Smooth muscle cell (in vitro differentiated cells): ENCODE results near the gene ULK1. TPM values are rescaled to one million over a fixed set of nuclear protein-coding genes. Genes with fewer than 3 reads are reported as not detected.

Source experiments
- DNase-seq: peaks from one replicate; lab custom pipeline; 2025; ENCODE audit not compliant: unreplicated experiment; lab: John Stamatoyannopoulos, UW
- H2AFZ ChIP-seq: fragments of 200-600 bp; sonication (generic); 2 replicates; pipeline ENCODE4 v1.6.0; 2016; ENCODE audit warnings: antibody characterized with exemption, low read depth, mild to moderate bottlenecking
- H3F3A ChIP-seq: fragments of 200-600 bp; sonication (generic); 2 replicates; pipeline ENCODE4 v1.6.0; 2017; ENCODE audit warnings: antibody characterized with exemption, low read depth
- H3K27ac ChIP-seq: fragments of 200-600 bp; sonication (generic); 2 replicates; pipeline ENCODE4 v1.5.1; 2016; ENCODE audit warnings: low read depth, mild to moderate bottlenecking
- H3K27me3 ChIP-seq: fragments of 200-600 bp; sonication (generic); 2 replicates; pipeline ENCODE4 v1.6.1; 2016; ENCODE audit warnings: low read depth, mild to moderate bottlenecking
- H3K36me3 ChIP-seq: fragments of 200-600 bp; sonication (generic); 2 replicates; pipeline ENCODE4 v1.5.1; 2016; ENCODE audit warnings: low read depth
- H3K4me1 ChIP-seq: fragments of 200-600 bp; sonication (generic); 2 replicates; pipeline ENCODE4 v1.5.1; 2016; ENCODE audit warnings: low read depth
- H3K4me2 ChIP-seq: fragments of 200-600 bp; sonication (generic); 2 replicates; pipeline ENCODE4 v1.6.0; 2016; ENCODE audit warnings: mild to moderate bottlenecking
- H3K4me3 ChIP-seq: fragments of 200-600 bp; sonication (generic); 2 replicates; pipeline ENCODE4 v1.5.1; 2016; ENCODE audit warnings: mild to moderate bottlenecking
- H3K79me2 ChIP-seq: fragments of 200-600 bp; sonication (generic); 2 replicates; pipeline ENCODE4 v1.6.0; 2016; ENCODE audit warnings: low read depth, mild to moderate bottlenecking
- H3K9ac ChIP-seq: fragments of 200-600 bp; sonication (generic); 2 replicates; pipeline ENCODE4 v1.6.0; 2016; ENCODE audit warnings: low read depth
- H3K9me3 ChIP-seq: fragments of 200-600 bp; sonication (generic); replicated peaks from 2 replicates; pipeline ENCODE4 v1.5.1; 2016; ENCODE audit warnings: low read depth
- H4K20me1 ChIP-seq: fragments of 200-600 bp; sonication (generic); 2 replicates; pipeline ENCODE4 v1.6.0; 2016; ENCODE audit warnings: low read depth
- CTCF ChIP-seq: fragments of 200-600 bp; sonication (generic); IDR thresholded peaks from 2 replicates; pipeline ENCODE4 v1.5.1; 2017; ENCODE audit warnings: borderline replicate concordance, mild to moderate bottlenecking, antibody characterized with exemption; ENCODE audit not compliant: insufficient read depth, poor library complexity, severe bottlenecking
- WGBS: methylation state at CpG from one replicate; pipeline ENCODE4 v1.1.7; 2016; ENCODE audit warnings: low lambda C conversion rate; 5-methylcytosine and 5-hydroxymethylcytosine counted together
- polyA plus RNA-seq: library from polyadenylated mRNA; unstranded; fragments of >200 nt; fragmentation: Nextera tagmentation; extraction: Ambion mirVana; gene quantifications from 2 replicates; pipeline ENCODE4 v1.2.1, GENCODE V29; 2016
- total RNA-seq: library from RNA; depleted of rRNA; stranded (reverse); fragments of >200 nt; gene quantifications from 2 replicates; pipeline ENCODE4 v1.2.3, GENCODE V29; 2014

The ULK1 gene
- total and polyA plus RNA-seq, 2 experiments from 2014 or later: 8.5 to 10.5 TPM

- no peak overlapping the region for H3K27ac ChIP-seq
- no peaks in the 10 kb centered on the region for H3K9me3 ChIP-seq
- H3F3A ChIP-seq: no peaks in the 10 kb centered on the region
- H3K36me3 ChIP-seq: no peaks in the 10 kb centered on the region
- TF ChIP-seq CTCF: no peak
- H3K4me2 ChIP-seq: no peak overlapping the region
- no peaks in the 10 kb centered on the region for H3K79me2 ChIP-seq
- no peaks in the 10 kb centered on the region for H4K20me1 ChIP-seq
- no peak overlapping the region for H2AFZ ChIP-seq
- 90% methylated on average over 13 of the region's 20 CpGs for WGBS
- no peak for DNase-seq
- H3K4me1 ChIP-seq: no peaks in the 10 kb centered on the region
- no peak overlapping the region for H3K4me3 ChIP-seq
- H3K9ac ChIP-seq: no peak overlapping the region
- no peaks in the 10 kb centered on the region for H3K27me3 ChIP-seq
Measured at GRCh38 chr12:131918311-131919050, 24.1 kb downstream of the ULK1 start.

- H3F3A ChIP-seq: no peaks in the 10 kb centered on the region
- H3K79me2 ChIP-seq: no peaks in the 10 kb centered on the region
- H4K20me1 ChIP-seq: no peaks in the 10 kb centered on the region
Measured at GRCh38 chr12:131919051-131919347, 24.6 kb downstream of the ULK1 start.

GRCh38 chr12:131919366-131920156, 25.1 kb downstream of the ULK1 start:
- Histone ChIP-seq H3K4me1 (no peaks in the 10 kb centered on the region), H3K27ac (no peak overlapping the region)
- DNase-seq: no peak

More at GRCh38 chr12:131919051-131919347, 24.6 kb downstream of the ULK1 start:
- H3K4me2 ChIP-seq: no peak overlapping the region
- whole genome bisulfite sequencing: 97% methylated on average over 14 of the region's 19 CpGs
- no peaks in the 10 kb centered on the region for H3K9me3 ChIP-seq
- DNase-seq: no peak
- no peak overlapping the region for H2AFZ ChIP-seq
- TF ChIP-seq CTCF: no peak
- no peak overlapping the region for H3K27ac ChIP-seq
- H3K27me3 ChIP-seq: no peaks in the 10 kb centered on the region
- no peak overlapping the region for H3K9ac ChIP-seq
- H3K36me3 ChIP-seq: no peaks in the 10 kb centered on the region
- no peak overlapping the region for H3K4me3 ChIP-seq
- H3K4me1 ChIP-seq: no peaks in the 10 kb centered on the region

More at GRCh38 chr12:131919366-131920156, 25.1 kb downstream of the ULK1 start:
- Histone ChIP-seq H3F3A (no peaks in the 10 kb centered on the region), H2AFZ (no peak overlapping the region), H3K79me2 (no peaks in the 10 kb centered on the region), H3K9me3 (no peaks in the 10 kb centered on the region), H3K9ac (no peak overlapping the region), H3K27me3 (no peaks in the 10 kb centered on the region), H3K4me2 (no peak overlapping the region), H4K20me1 (no peaks in the 10 kb centered on the region), H3K4me3 (no peak overlapping the region), H3K36me3 (no peaks in the 10 kb centered on the region)
- no peak for TF ChIP-seq CTCF
- WGBS: 96% methylated on average over 31 of the region's 37 CpGs
